ENCODE results near the gene IFI35. TPM values are rescaled to one million over a fixed set of nuclear protein-coding genes. Genes with fewer than 3 reads are reported as not detected.
A peak's percentile ranks its signal among the peaks of the same experiment; 100 is the strongest.

IFI35 gene
- total RNA-seq, 6 donors from 2014 or later: 17.8 to 69.0 (median 45.4) TPM

DNA sequence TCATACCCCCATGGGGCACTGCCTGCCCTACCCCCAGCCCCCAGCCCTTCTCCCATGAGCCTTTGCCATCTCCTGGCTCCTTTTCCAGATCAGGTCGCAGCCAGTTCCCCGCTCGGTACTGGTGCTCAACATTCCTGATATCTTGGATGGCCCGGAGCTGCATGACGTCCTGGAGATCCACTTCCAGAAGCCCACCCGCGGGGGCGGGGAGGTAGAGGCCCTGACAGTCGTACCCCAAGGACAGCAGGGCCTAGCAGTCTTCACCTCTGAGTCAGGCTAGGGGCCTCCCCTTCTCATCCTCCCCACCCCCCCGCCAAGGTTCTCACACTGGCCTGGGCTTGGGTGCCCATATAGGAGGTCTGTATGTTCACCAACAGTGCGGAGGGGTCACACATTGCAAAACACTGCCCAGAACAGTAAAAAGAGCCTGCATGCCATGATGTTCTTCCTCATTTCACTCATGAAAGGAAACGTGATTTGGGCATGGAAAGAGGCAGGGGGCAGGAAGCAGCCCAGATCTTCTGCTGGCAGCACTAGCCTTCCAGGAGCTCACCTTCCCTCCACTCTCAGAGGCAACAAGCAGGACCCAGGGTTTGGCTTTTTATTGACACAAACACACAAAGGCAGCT is 7.5 kb downstream of the IFI35 start:
- H3K4me1 ChIP-seq: peaks cover 46 to 85% (median 73%) of the 10 kb centered on the region in 4 donors
- DNase-seq (no peak), ATAC-seq (ENCODE audit: low FRiP score in 2 of 2) (no peak)
- H3K9me3 ChIP-seq: no peaks in the 10 kb centered on the region
- H3K27me3 ChIP-seq: no peaks in the 10 kb centered on the region
- peak overlapping the region; percentile 64 to 85 (median 72) for H3K27ac ChIP-seq
- WGBS, 2 donors: 73 to 76% methylated on average over 6 to 11 of the region's 12 CpGs
- TF ChIP-seq POLR2AphosphoS5 (IDR thresholded peaks at IDR 0.05) (no peak), EP300 (IDR thresholded peaks at IDR 0.05) (no peak)
- peaks cover 0 to 70% (median 38%) of the 10 kb centered on the region in 4 donors for H3K36me3 ChIP-seq
- no peak overlapping the region for H3K4me3 ChIP-seq

DNA sequence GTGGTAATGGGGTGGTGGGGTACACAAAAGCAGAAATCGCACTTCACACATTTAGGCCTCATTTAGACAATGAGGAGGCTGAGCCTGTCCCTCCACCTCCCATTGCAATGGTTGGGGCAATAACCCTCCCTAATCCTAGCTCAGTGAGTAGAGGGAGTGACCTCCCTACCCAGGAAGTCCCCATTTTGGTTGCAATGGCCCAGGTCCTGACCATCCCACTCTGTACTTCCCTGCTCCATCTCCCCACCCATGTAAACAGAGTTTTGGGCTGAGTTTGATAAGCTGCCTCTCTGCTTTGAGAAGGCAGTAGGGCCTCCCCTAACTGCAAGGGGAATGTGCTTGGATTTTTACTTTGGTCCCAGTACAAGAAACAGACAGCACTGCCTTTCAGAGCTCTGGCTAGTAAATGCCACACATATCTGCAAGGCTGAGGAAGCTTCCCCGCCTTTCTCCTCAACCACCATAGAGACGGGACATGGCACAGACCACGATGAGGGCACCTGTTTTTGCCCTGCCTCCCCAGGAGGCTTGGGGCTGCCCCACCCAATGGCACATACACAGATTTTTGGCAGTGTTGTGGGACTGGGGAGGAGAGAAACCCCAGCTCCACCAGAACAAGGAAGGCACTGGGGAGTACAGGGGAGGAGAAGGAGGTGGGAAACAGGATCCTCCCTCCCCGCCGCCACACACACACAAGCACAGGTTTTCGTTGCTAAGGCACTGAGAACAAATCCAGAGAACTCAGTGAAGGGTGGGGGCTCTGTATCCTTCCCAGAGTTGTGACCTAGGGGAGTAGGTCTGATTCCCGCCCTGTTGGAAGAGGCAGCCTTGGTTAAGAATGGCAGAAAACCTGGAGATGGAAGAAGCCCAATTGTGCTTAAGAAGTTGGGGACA is 8.3 kb downstream of the IFI35 start:
- TF ChIP-seq POLR2AphosphoS5 (IDR thresholded peaks at IDR 0.05) (no peak), EP300 (IDR thresholded peaks at IDR 0.05) (no peak), POLR2A (IDR thresholded peaks at IDR 0.05) (no peak)
- TF ChIP-seq, protein P1, sequence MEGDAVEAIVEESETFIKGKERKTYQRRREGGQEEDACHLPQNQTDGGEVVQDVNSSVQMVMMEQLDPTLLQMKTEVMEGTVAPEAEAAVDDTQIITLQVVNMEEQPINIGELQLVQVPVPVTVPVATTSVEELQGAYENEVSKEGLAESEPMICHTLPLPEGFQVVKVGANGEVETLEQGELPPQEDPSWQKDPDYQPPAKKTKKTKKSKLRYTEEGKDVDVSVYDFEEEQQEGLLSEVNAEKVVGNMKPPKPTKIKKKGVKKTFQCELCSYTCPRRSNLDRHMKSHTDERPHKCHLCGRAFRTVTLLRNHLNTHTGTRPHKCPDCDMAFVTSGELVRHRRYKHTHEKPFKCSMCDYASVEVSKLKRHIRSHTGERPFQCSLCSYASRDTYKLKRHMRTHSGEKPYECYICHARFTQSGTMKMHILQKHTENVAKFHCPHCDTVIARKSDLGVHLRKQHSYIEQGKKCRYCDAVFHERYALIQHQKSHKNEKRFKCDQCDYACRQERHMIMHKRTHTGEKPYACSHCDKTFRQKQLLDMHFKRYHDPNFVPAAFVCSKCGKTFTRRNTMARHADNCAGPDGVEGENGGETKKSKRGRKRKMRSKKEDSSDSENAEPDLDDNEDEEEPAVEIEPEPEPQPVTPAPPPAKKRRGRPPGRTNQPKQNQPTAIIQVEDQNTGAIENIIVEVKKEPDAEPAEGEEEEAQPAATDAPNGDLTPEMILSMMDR (IDR thresholded peaks at IDR 0.05): no peak
- ATAC-seq (ENCODE audit: low FRiP score in 2 of 2): peak in 1 of 2 donors; percentile 1
- Histone ChIP-seq H3K27me3 (no peaks in the 10 kb centered on the region), H3K27ac (peak overlapping the region; percentile 64 to 85 (median 72)), H3K4me3 (no peak overlapping the region), H3K9me3 (no peaks in the 10 kb centered on the region), H3K4me1 (peaks cover 54 to 88% (median 78%) of the 10 kb centered on the region in 4 donors), H3K36me3 (peaks cover 0 to 70% (median 38%) of the 10 kb centered on the region in 4 donors)
- 62 to 64% methylated on average over 5 to 8 of the region's 8 CpGs for WGBS, 2 donors
- DNase-seq: no peak

DNA sequence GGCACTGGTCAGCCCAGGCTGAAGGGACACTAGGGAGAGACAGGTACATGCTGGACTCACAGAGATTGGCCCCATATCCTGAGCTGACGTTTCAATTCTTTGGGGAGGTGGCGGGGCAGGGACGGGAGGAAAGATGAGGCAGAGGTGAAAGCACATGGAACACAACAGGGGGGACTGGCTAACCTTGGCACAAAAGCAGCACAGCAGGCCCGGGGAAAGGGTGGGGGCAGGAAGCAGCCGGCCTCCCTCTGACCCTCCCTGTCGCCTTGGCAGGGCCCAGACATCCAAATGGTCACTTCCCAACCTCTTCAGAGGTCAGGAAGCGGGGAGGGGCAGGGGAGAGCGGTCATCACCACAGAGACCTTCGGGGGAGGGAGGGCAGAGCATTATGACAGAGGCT is 9.0 kb downstream of the IFI35 start:
- peaks cover 0 to 70% (median 38%) of the 10 kb centered on the region in 4 donors for H3K36me3 ChIP-seq
- H3K4me1 ChIP-seq: peaks cover 57 to 88% (median 81%) of the 10 kb centered on the region in 4 donors
- DNase-seq (peak; percentile 51 to 56), ATAC-seq (ENCODE audit: low FRiP score in 2 of 2) (peak; percentile 50 to 55)
- H3K9me3 ChIP-seq: no peaks in the 10 kb centered on the region
- TF ChIP-seq EP300 (IDR thresholded peaks at IDR 0.05) (peak in 1 of 4 donors; percentile 37), POLR2AphosphoS5 (IDR thresholded peaks at IDR 0.05) (peak; percentile 71 to 81)
- TF ChIP-seq, protein P1 (IDR thresholded peaks at IDR 0.05): no peak
- WGBS, 2 donors: 43 to 57% methylated on average over 5 to 9 of the region's 9 CpGs
- no peaks in the 10 kb centered on the region for H3K27me3 ChIP-seq
- H3K27ac ChIP-seq: peak overlapping the region; percentile 64 to 85 (median 72)
- no peak overlapping the region for H3K4me3 ChIP-seq

DNA sequence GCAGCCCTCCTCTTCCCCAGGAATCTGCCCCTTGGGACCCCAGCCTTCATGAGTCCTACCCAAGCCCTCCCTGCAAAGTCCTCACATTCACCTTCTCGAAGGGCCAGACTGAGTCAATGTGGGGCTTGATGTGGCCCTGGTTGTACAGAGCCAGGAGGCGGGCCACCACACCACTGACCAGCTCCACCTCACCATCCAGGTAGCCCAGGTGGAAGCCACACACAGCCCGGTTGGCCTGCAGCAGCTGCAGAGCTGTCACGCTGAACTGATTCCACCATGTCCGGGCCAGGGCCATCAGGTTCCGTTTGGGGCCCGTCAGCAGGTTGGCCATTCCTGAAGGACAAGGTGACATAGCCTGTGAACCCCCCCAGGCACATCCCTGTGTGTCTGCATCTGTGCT is 9.6 kb downstream of the IFI35 start:
- peak overlapping the region; percentile 48 to 85 (median 72) for H3K27ac ChIP-seq
- peaks cover 0 to 70% (median 38%) of the 10 kb centered on the region in 4 donors for H3K36me3 ChIP-seq
- H3K27me3 ChIP-seq: no peaks in the 10 kb centered on the region

More for the DNA sequence above, 9.6 kb downstream of the IFI35 start:
- Histone ChIP-seq H3K4me3 (no peak overlapping the region), H3K9me3 (no peaks in the 10 kb centered on the region), H3K4me1 (peaks cover 61 to 90% (median 80%) of the 10 kb centered on the region in 4 donors)
- no peak for ATAC-seq (ENCODE audit: low FRiP score in 2 of 2)
- 98% methylated on average over 7 of the region's 7 CpGs; no CpG with 5 or more reads in 1 of the 2 donors for WGBS, 2 donors
- no peak for DNase-seq
- TF ChIP-seq EP300 (IDR thresholded peaks at IDR 0.05): no peak
- TF ChIP-seq POLR2A (IDR thresholded peaks at IDR 0.05): no peak
- no peak for TF ChIP-seq POLR2AphosphoS5 (IDR thresholded peaks at IDR 0.05)
- TF ChIP-seq, protein P1 (IDR thresholded peaks at IDR 0.05): no peak

All from upper lobe of left lung (tissue), 6 donors.